ENCODE measurements around the gene MRM2.

GRCh38 chr7:2227699-2228098 lies 14.3 kb downstream of the MRM2 start:
- TF ChIP-seq CTCF (IDR thresholded peaks at IDR 0.05) (no peak), POLR2A (IDR thresholded peaks at IDR 0.05) (no peak)

Measured in stomach (tissue), 4 donors.